ENCODE data around the gene RMND1.
"Not testable (repeated sequence)": the region's sequence is repeated elsewhere in the genome, so short reads cannot be mapped to it uniquely, and the experiment has no call there.

Gene RMND1

DNA sequence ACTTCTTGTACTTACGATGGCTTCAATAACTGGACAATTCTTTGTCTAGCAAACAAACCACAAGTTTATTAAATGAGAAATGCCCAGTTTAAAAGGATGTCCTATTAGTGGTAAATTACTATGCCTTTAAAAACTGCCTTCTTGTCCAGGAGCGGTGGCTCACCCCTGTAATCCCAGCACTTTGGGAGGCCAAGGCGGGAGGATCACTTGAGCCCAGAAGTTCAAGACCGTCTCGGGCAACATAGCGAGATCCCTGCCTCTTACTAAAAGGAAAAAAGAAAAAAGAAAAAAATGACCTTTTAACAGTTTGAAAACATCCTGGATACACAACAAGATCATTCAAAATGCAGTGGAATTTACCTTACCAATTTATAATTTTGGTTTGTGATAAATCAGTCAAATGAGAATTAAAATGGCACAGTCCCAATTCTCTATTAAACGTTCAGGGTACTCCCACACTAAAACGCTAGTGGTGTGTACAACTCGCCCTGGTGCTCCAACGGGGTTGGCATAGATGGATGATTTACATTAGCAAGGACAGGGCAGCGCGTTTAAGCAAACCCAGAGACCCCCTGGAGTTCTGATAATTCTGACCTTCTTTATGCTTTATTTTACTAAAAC lies 62.8 kb downstream of the RMND1 start:
- no peak for FAIRE-seq

DNA sequence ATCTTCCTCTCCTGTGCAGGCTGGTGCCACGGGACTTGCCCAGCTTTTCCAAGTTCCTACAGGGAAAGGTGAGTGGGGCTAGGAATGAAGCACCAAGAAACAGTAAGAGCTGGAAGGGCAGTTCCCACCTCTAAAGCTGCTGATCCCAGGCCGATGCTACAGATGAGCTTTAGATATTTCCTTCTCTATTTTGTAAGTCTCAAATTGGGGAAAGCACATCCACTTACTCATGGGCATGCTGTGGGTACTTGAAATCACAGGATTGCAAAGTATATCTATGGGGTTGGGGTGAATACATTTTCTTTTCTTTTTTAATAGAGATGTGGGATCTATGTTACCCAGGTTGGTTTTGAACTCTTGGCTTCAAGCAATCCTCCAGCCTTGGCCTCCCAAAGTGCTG lies 63.7 kb downstream of the RMND1 start:
- no peak for FAIRE-seq

More for the DNA sequence above, 62.8 kb downstream of the RMND1 start:
- no peak for DNase-seq (ENCODE audit: insufficient read length, low spot score)

DNA sequence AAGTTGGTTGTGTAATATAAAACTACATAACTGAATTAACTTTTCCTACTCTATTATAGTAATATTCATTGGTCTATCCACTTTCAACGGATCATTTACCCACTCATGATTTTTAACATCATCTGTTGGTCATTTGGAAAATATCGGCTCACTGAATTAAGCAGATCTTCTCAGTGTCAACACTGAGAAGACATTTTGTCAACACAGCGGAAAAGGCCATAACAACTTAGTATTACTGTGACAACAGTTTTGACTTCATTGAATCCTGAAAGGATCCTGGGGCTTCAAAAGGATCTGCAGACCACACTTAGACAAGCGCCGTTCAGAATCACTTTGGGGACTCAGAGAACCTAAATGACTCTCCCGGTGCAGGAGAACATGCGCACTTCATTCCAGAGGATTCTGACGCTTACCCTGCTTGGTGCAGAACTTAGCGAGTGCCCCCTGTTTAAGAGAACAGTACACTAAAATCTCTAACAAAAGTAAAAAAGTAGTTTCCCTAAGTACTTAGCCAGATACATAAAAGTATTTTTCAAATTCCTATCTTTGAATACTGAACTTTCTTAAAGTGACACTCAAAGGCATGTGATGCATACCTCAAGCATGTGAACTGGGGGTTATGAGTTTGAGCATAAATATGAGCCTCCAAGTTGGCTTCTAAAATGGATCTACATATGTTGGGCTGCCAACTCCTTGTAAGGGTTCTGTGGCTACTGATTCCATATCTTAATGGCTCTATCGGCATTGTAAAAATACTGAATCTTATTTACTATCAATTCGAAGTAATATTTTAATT lies 64.6 kb downstream of the RMND1 start:
- FAIRE-seq (no peak), DNase-seq (ENCODE audit: insufficient read length, low spot score) (no peak)

More for the DNA sequence above, 63.7 kb downstream of the RMND1 start:
- DNase-seq (ENCODE audit: insufficient read length, low spot score): no peak

DNA sequence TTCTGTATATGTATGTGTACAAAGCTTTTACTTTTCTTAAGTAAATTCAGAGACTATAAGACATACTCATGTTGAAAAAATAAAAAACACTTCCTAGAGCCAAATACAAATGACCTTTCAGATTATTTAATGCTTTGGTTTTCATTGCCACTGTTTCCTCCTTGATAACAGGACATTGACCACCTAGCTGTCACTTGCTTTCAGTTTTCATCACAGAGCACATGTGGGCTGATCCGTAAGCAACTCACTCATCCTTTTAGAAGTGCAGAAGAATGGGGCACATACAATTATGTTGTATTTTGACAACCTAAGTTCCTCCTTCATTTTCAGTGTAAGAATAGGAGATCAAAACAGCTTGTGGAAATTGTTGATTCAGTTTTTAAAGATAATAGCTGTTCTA lies 66.7 kb downstream of the RMND1 start:
- DNase-seq (ENCODE audit: insufficient read length, low spot score): no peak
- FAIRE-seq: no peak

DNA sequence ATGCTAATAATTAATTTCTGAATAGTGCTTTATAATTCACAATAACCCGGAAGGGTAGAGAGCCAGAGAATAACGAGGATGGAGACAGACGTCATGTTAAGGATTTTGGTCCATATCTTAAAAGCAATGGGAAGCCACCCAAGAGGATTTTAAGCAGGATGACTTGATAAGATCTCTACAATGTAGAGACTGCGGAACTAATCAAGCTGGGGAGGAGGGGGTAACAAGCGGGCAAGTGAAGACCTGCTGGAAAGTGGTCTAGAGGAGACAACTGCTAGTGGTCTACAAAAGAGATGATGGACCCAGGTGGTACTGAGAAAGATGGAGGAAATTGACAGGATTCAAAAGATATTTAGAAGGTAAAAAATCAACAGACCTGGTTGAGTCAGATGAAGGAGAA lies 67.8 kb downstream of the RMND1 start:
- no peak for FAIRE-seq
- DNase-seq (ENCODE audit: insufficient read length, low spot score): no peak

DNA sequence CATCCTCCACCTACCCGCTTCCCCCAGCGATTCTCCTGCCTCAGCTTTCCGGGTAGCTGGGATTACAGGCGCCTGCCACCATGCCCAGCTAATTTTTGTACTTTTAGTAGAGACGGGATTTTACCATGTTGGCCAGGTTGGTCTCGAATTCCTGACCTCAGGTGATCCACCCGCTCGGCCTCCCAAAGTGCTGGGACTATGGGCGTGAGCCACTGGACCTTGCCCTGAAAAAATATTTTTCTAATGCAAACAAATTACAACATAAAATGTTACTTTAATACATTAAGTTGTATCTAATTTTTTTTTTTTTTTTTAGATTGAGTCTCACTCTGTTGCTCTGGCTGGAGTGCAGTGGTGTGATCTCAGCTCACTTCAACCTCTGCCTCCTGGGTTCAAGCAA lies 69.3 kb downstream of the RMND1 start:
- not testable (repeated sequence) for FAIRE-seq; DNase-seq (ENCODE audit: insufficient read length, low spot score)

DNA sequence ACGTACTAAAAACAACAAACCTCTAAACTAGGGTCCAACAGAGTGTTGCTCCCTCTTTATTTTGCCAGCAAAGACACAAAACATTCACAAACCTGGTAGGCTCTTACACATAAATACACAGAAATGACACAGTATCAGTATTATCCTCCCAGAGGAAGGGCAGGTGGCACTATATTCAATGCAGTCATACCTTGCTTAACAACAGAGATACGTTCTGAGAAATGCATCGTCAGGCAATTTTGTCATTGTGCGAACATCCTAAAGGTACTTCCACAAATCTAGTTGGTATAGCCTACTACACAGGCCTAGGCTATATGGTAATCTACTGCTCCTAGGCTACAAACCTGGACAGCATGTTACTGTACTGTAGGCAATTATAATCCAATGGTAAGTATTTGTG lies 70.2 kb downstream of the RMND1 start:
- no peak for DNase-seq (ENCODE audit: insufficient read length, low spot score)
- no peak for FAIRE-seq

DNA sequence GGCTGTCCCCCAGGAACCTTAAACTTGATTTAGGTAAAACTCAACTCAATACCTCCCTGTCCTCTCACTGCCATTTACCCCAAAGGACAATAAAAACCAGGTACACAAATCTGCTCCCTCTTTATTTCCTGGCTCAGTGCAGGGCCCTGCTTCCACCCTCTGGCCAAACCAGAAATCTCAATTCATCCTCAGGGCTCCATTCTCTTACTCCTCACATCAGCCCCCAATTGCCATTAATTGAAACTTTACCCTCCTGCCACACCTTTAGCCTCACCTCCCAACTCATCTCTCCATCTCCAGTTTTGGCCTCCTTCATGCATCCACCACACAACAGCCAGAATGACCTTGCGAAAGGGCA lies 71.1 kb downstream of the RMND1 start:
- DNase-seq (ENCODE audit: insufficient read length, low spot score) (no peak), FAIRE-seq (no peak)

DNA sequence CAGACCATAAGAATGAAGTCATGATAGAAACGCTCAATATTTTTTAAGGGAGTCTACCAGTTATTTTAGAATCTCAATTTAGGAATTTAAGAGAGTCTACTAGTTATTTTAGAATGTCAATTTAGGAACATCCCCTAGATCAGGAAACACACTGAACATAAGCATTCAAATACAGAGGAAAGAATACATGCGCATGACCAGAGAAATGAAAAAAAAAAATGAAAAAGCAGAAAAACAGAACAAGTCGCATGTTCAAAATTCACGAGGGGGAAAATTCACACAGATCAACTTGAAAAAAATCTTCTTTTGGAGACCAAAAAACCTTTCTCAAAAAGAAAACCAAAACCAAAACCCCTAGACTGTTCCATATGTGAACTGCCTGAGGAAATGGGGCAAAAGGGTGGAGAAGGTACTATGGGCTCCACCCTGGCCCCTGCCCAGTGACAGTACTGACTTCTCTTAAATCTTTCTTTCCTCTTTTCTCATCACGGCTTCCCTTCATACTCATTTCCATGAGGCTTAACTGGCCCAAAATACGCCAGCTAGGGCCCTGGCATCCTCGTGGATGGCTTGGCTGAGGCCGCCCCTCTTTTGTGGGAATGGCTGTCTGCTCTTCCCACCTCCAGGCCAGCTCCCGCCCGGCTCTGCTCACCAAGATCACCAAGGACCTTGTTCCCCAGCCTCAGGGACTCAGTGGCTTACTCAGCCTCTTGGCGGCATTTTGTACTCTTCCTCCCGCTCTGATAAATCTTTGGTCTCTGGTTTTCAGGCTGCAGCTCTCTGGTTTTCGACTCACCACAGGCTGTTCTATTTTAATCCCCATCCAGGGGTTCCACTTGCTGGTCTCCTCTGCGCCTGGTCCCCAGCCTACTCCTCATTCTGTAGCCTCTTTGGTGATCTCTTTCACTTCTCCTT lies 71.7 kb downstream of the RMND1 start:
- FAIRE-seq: no peak
- no peak for DNase-seq (ENCODE audit: insufficient read length, low spot score)

DNA sequence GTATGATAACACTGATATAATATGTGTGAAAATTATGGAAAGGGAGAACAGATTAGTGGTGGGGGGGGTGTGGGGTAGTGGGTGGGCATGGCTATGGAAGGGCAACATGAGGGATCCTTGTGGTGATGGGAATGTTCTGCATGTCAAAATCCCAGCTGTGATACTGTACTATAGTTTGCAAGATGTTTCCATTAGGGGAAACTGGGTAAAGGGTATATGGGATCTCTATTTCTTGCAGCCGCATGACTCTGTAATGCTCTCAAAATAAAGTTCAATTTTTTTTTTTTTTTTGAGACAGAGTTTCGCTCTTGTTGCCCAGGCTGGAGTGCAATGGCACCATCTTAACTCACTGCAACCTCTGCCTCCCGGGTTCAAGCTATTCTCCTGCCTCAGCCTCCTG lies 74.8 kb downstream of the RMND1 start:
- FAIRE-seq (no peak), DNase-seq (ENCODE audit: insufficient read length, low spot score) (no peak)

DNA sequence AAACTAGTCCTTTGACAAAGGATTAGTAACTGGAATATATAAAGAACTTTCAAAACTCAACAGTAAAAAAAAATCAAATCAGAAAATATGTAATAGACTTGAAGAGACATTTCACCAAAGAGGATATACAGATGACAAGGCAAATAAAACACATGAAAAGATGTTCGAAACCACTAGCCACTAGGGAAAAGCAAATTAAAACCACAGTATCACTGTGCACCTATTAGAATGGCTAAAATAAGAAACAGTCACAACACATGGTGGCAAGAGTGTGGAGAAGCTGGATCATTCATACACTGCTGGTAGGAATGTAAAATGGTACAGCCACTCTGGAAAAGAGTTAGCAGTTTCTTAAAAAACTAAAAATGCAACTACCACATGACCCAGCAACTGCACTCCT lies 75.5 kb downstream of the RMND1 start:
- FAIRE-seq: no peak
- DNase-seq (ENCODE audit: insufficient read length, low spot score): no peak

DNA sequence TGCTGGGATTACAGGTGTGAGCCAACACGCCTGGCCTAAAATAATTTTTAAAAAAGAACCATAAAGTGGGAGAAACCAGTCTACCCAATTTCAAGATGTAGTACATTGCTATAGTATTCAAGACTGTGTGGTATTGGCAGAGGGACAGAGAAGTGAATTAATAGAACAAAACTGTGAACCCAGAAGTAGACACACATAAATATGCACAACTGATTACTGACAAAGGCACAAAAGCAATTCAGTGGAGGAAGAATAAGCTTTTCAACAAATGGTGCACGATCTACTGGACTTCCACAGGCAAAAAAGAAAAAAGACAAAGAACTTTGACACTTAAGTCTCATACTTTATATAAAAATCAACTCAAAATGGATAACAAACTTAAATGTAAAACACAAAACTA lies 76.1 kb downstream of the RMND1 start:
- DNase-seq (ENCODE audit: insufficient read length, low spot score) (no peak), FAIRE-seq (no peak)

DNA sequence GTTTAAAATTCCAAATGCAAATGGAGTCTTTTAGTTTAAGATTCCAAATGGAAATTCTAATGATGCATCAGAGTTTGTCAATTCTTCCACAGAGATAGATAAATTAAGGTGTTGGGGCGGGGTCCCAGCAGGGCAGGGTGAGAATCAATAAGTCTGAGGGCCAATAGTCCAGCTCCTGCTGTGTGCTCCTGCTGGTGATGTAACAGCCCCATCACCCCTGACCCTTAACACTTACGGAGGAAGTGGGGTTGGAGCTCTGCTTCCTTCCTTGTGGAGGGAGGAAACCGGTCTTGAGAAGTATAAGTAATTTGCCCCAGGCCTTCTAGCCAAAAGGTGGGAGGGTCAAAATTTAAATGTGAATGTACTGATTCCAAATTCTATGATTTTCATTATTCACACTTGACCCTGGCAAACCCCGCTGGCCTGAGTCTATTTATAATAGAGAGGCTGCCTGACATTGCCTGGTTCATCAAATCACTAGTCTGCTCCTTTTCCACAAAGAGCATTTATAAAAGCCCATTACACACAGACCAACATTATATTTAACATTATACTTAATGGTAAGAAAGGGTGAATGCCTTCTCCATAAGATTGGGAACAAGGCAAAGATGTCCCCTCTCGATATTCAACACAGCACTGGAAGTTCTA lies 77.8 kb downstream of the RMND1 start:
- no peak for DNase-seq (ENCODE audit: insufficient read length, low spot score)
- FAIRE-seq: no peak

DNA sequence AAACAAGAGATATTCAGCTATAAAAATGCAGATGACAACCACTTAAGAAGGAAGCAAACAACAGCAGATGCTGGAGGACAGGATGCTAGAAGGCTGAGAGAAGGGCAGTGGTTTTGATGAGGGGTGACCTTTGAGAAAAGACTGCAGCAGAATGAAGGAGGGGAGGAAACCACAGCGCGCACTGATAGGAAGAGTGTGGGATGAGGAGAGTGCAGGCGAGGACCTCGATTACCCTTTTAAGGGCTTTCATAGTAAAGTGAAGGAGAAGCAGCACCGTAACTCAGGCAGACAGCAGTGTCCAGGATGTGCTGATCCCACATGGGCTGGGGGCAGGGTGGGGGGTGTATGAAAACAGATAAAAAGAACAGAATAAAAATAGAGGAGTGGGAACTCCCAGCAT lies 79.8 kb downstream of the RMND1 start:
- DNase-seq (ENCODE audit: insufficient read length, low spot score) (no peak), FAIRE-seq (no peak)

DNA sequence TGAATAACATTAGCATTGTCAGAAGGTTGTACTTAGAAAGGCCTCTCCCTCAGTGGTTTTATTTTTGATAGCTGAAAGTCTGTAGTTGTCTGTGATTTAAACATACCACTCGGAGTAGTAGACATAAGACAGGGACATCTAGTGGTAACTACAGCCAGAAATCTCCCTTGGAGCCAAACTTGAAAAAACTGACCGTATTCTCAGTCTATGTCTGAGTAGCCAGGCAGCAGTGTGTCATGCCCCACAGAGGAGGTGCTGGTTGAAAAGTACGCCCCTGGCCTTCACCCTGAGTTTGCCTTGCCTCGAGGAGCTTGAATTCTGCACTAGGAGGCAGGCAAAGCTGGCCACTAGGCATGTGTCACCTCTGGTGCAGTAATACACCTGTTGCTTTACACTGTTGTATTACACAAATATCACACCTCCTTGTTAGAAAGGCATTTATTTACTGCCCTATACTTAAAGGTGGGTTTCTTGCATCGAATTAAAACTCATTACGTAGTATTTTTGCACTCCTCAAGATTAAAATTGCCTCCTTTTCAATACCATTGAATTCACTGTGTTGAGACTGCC lies 81.3 kb downstream of the RMND1 start:
- FAIRE-seq (no peak), DNase-seq (ENCODE audit: insufficient read length, low spot score) (peak; percentile 12)

DNA sequence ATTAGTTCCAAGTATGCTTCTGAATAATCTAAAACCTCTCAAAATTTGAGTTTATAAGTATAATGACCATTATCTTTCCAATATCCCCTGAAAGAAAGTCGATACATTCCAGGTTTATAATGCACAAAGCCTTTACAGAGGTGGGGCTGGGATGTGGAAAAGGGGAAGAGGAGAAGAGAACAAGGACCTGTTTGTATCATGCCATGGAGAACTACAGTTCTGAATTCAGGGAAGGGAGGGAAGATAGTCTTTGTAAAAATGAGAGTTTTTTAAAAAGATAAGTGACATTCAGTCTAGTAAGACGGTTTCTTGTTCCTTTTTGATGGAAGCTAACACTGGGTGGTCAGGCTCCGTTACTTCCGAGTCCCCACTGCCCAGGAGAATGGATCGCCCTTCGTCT lies 86.7 kb downstream of the RMND1 start:
- no peak for DNase-seq (ENCODE audit: insufficient read length, low spot score)
- FAIRE-seq: no peak

DNA sequence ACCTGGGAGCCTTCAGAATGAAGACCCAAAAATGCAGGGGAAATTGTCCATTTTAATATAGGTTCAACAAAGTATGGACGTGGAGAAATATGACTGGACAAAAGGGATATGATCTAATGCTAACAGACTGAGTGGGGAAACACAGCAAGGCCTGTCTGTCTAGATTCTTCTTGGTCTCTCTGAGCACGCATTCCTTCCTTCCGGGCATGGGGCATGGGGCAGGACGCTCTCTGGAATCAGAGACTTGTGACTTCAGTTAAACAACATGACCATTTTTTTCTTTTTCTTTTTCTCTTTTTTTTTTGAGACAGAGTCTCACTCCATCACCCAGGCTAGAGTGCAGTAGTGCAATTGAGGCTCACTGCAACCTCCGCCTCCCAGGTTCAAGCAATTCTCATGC lies 92.4 kb downstream of the RMND1 start:
- no peak for DNase-seq (ENCODE audit: insufficient read length, low spot score)
- no peak for FAIRE-seq

DNA sequence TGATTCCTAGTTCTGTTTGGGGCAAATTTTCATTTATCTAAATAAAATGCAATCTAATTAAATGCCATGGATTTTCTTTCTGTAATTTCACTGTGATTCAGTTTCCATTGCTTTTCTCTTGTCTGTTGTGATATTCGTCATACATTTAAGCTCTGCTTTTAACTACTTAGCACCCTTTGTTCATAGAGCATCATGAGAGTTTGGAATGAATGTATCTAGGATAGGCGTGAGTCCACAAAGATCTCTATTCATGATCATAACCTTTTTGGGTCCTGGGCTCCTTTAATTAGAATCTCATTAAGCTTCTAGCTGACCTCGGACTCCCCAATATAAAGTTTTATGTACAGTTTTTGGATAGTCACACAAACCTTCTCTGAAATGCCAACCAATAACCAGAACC lies 93.5 kb downstream of the RMND1 start:
- no peak for FAIRE-seq
- DNase-seq (ENCODE audit: insufficient read length, low spot score): no peak

DNA sequence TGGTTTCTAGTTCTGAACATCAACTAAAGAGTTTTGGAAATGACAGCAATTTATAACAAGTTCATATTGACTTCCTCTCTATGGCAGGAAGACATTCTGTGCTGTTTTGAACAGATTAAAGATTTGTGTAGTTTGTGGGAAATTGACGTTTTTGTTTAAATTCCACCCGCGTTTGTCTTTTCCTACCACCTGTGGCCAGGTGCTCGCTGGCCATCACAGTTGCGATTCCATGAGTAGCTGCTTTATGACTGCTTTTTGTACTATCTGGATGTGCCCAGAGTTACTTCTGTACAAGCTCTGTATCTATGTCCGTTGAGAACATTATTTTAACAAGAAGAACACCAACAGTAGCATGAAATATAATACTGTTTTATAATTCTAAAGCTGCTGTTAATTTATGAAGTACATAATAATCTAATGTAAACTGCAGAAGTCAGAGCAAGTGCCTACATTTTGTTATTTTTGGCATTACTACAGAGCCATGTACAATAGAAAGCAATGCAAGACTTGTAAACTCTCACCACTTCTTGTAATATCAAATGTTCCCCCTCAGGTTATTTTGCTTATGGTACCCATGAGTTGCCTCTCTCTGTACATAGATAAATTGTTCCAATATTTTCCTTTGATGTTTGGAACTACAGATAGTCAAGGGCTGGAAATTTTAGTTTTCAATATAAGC lies 94.0 kb downstream of the RMND1 start:
- DNase-seq (ENCODE audit: insufficient read length, low spot score) (no peak), FAIRE-seq (no peak)

DNA sequence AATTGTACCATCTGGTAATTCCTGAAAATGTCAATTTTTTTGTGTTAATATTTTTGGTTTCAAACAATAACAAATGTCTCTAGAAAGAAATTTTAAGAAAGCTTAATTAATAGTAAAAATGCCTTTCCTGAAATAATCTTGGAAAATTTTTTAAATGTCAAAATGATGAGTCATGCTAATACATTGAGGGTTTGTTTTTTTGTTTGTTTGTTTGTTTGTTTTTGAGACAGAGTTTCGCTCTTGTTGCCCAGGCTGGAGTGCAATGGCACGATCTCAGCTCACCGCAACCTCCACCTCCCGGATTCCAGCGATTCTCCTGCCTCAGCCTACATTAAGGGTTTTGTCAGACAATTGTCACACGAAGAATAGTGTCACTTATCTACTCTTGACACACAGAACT lies 94.9 kb downstream of the RMND1 start:
- DNase-seq (ENCODE audit: insufficient read length, low spot score); FAIRE-seq: not testable (repeated sequence)

All from HTR-8/SVneo (cell line).